ENCODE measurements around the gene EGFL7. TPM values are rescaled to one million over a fixed set of nuclear protein-coding genes. Genes with fewer than 3 reads are reported as not detected.

The EGFL7 gene
- total and polyA plus RNA-seq, 2 of the 13 experiments (the other 11 are each of a cell fraction or from before 2014, with no cell fraction given) = 0.20 to 5.1 TPM

- TF ChIP-seq NFAT5 (CRISPR knock-in tag; IDR thresholded peaks at IDR 0.05) (0 out of 2 replicates have a peak, but pooled peaks have one; percentile 33), ZNF572 (CRISPR knock-in tag; IDR thresholded peaks at IDR 0.05) (0 out of 2 replicates have a peak, but pooled peaks have one; percentile 42), ZBTB20 (CRISPR knock-in tag; IDR thresholded peaks at IDR 0.05; ENCODE audit: borderline replicate concordance, low read depth) (peak; percentile 35; the same call in 1 of the 2 replicates), RAD21 (CRISPR knock-in tag; IDR thresholded peaks at IDR 0.05) (peak; percentile 94), ZSCAN30 (CRISPR knock-in tag; IDR thresholded peaks at IDR 0.05) (no peak), ZSCAN21 (CRISPR knock-in tag; IDR thresholded peaks at IDR 0.05; ENCODE audit: borderline replicate concordance) (peak; percentile 51; the same call in 1 of the 2 replicates), SALL1 (CRISPR knock-in tag; IDR thresholded peaks at IDR 0.05) (peak; percentile 41; the same call in 1 of the 2 replicates), BHLHE40 (IDR thresholded peaks at IDR 0.05; ENCODE audit: low read length) (0 out of 2 replicates have a peak, but pooled peaks have one; percentile 23), TGIF2 (CRISPR knock-in tag; IDR thresholded peaks at IDR 0.05) (0 out of 2 replicates have a peak, but pooled peaks have one; percentile 28)
- TF ChIP-seq, protein P1, sequence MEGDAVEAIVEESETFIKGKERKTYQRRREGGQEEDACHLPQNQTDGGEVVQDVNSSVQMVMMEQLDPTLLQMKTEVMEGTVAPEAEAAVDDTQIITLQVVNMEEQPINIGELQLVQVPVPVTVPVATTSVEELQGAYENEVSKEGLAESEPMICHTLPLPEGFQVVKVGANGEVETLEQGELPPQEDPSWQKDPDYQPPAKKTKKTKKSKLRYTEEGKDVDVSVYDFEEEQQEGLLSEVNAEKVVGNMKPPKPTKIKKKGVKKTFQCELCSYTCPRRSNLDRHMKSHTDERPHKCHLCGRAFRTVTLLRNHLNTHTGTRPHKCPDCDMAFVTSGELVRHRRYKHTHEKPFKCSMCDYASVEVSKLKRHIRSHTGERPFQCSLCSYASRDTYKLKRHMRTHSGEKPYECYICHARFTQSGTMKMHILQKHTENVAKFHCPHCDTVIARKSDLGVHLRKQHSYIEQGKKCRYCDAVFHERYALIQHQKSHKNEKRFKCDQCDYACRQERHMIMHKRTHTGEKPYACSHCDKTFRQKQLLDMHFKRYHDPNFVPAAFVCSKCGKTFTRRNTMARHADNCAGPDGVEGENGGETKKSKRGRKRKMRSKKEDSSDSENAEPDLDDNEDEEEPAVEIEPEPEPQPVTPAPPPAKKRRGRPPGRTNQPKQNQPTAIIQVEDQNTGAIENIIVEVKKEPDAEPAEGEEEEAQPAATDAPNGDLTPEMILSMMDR (CRISPR knock-in tag; IDR thresholded peaks at IDR 0.05) = peak; percentile 99
- TF ChIP-seq, protein P2, sequence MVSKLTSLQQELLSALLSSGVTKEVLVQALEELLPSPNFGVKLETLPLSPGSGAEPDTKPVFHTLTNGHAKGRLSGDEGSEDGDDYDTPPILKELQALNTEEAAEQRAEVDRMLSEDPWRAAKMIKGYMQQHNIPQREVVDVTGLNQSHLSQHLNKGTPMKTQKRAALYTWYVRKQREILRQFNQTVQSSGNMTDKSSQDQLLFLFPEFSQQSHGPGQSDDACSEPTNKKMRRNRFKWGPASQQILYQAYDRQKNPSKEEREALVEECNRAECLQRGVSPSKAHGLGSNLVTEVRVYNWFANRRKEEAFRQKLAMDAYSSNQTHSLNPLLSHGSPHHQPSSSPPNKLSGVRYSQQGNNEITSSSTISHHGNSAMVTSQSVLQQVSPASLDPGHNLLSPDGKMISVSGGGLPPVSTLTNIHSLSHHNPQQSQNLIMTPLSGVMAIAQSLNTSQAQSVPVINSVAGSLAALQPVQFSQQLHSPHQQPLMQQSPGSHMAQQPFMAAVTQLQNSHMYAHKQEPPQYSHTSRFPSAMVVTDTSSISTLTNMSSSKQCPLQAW (CRISPR knock-in tag; IDR thresholded peaks at IDR 0.05) = 0 out of 2 replicates have a peak, but pooled peaks have one; percentile 22
- TF ChIP-seq, protein P3, sequence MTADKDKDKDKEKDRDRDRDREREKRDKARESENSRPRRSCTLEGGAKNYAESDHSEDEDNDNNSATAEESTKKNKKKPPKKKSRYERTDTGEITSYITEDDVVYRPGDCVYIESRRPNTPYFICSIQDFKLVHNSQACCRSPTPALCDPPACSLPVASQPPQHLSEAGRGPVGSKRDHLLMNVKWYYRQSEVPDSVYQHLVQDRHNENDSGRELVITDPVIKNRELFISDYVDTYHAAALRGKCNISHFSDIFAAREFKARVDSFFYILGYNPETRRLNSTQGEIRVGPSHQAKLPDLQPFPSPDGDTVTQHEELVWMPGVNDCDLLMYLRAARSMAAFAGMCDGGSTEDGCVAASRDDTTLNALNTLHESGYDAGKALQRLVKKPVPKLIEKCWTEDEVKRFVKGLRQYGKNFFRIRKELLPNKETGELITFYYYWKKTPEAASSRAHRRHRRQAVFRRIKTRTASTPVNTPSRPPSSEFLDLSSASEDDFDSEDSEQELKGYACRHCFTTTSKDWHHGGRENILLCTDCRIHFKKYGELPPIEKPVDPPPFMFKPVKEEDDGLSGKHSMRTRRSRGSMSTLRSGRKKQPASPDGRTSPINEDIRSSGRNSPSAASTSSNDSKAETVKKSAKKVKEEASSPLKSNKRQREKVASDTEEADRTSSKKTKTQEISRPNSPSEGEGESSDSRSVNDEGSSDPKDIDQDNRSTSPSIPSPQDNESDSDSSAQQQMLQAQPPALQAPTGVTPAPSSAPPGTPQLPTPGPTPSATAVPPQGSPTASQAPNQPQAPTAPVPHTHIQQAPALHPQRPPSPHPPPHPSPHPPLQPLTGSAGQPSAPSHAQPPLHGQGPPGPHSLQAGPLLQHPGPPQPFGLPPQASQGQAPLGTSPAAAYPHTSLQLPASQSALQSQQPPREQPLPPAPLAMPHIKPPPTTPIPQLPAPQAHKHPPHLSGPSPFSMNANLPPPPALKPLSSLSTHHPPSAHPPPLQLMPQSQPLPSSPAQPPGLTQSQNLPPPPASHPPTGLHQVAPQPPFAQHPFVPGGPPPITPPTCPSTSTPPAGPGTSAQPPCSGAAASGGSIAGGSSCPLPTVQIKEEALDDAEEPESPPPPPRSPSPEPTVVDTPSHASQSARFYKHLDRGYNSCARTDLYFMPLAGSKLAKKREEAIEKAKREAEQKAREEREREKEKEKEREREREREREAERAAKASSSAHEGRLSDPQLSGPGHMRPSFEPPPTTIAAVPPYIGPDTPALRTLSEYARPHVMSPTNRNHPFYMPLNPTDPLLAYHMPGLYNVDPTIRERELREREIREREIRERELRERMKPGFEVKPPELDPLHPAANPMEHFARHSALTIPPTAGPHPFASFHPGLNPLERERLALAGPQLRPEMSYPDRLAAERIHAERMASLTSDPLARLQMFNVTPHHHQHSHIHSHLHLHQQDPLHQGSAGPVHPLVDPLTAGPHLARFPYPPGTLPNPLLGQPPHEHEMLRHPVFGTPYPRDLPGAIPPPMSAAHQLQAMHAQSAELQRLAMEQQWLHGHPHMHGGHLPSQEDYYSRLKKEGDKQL (CRISPR knock-in tag; IDR thresholded peaks at IDR 0.05; ENCODE audit: low read depth) = no peak
Observed at GRCh38 chr9:136631038-136632000, 31.4 kb upstream of the EGFL7 start (continued).

All from HepG2 (cell line).